ENCODE results near the gene STARD10.

The STARD10 gene

GRCh38 chr11:72763823-72764222 is 30.0 kb downstream of the STARD10 start:
- no peak for DNase-seq (ENCODE audit: low read depth)

- no peak for DNase-seq (ENCODE audit: low read depth)
Observed at GRCh38 chr11:72762641-72763304, 31.1 kb downstream of the STARD10 start.

- DNase-seq (ENCODE audit: low read depth) = no peak
Observed at GRCh38 chr11:72760539-72761405, 33.1 kb downstream of the STARD10 start.

- DNase-seq (ENCODE audit: low read depth) = no peak
Observed at GRCh38 chr11:72759468-72759985, 34.3 kb downstream of the STARD10 start.

GRCh38 chr11:72758690-72759389 is 35.0 kb downstream of the STARD10 start:
- no peak for DNase-seq (ENCODE audit: low read depth)

- no peak for DNase-seq (ENCODE audit: low read depth)
Observed at GRCh38 chr11:72758304-72758689, 35.5 kb downstream of the STARD10 start.

GRCh38 chr11:72755713-72756285 is 38.0 kb downstream of the STARD10 start:
- no peak for DNase-seq (ENCODE audit: low read depth)

- DNase-seq (ENCODE audit: low read depth) = no peak
Observed at GRCh38 chr11:72754544-72755155, 39.2 kb downstream of the STARD10 start.

GRCh38 chr11:72754149-72754543 is 39.7 kb downstream of the STARD10 start:
- DNase-seq (ENCODE audit: low read depth) = no peak

- no peak for DNase-seq (ENCODE audit: low read depth)
Observed at GRCh38 chr11:72753341-72754148, 40.3 kb downstream of the STARD10 start.

GRCh38 chr11:72752088-72752914 is 41.5 kb downstream of the STARD10 start, which contains the start of gene ARAP1:
Gene ARAP1, minus strand, starts transcription at chr11:72752408. Its CDS starts 25,280 bp downstream, at chr11:72727128.
- DNase-seq (ENCODE audit: low read depth) = no peak

GRCh38 chr11:72751116-72752087 is 42.4 kb downstream of the STARD10 start:
- no peak for DNase-seq (ENCODE audit: low read depth)

GRCh38 chr11:72750556-72751115 is 43.2 kb downstream of the STARD10 start:
- no peak for DNase-seq (ENCODE audit: low read depth)

- DNase-seq (ENCODE audit: low read depth) = no peak
Observed at GRCh38 chr11:72750086-72750485, 43.8 kb downstream of the STARD10 start.

- DNase-seq (ENCODE audit: low read depth) = no peak
Observed at GRCh38 chr11:72747289-72747855, 46.5 kb downstream of the STARD10 start.

- no peak for DNase-seq (ENCODE audit: low read depth)
Observed at GRCh38 chr11:72746821-72747220, 47.0 kb downstream of the STARD10 start.

- DNase-seq (ENCODE audit: low read depth) = no peak
Observed at GRCh38 chr11:72745925-72746550, 47.8 kb downstream of the STARD10 start.

Measured in GM04503 (cell line).